ENCODE measurements around the gene MAGIX. TPM values are rescaled to one million over a fixed set of nuclear protein-coding genes. Genes with fewer than 3 reads are reported as not detected.

The MAGIX gene
- total RNA-seq, 3 donors from 2014 or later = 0.81 to 1.6 (median 0.84) TPM

GRCh38 chrX:49184294-49185281 is 22.0 kb downstream of the MAGIX start:
- Mint-ChIP-seq H3K36me3 (ENCODE audit: insufficient read depth) (peaks cover 13% of the 10 kb centered on the region), H3K27me3 (ENCODE audit: low read depth) (no peaks in the 10 kb centered on the region), H3K4me1 (ENCODE audit: low read depth) (peaks cover 6% of the 10 kb centered on the region), H3K9me3 (no peaks in the 10 kb centered on the region), H3K4me3 (peak overlapping the region; percentile 80)
- DNase-seq (no peak), ATAC-seq (peak; percentile 41 to 57)

- peak; percentile 9 to 12 for ATAC-seq
- Mint-ChIP-seq H3K36me3 (ENCODE audit: insufficient read depth) (peaks cover 3% of the 10 kb centered on the region), H3K27me3 (ENCODE audit: low read depth) (no peaks in the 10 kb centered on the region), H3K9me3 (no peaks in the 10 kb centered on the region), H3K4me1 (ENCODE audit: low read depth) (peaks cover 10% of the 10 kb centered on the region), H3K4me3 (peak within 1 kb of the TSS; percentile 80)
- peak; percentile 69 for DNase-seq
Observed at GRCh38 chrX:49186125-49187027, 23.8 kb downstream of the MAGIX start, which contains the start of gene PRICKLE3. PRICKLE3 (minus strand) TSS chrX:49186373; CDS start chrX:49186297, 76 bp downstream.

GRCh38 chrX:49187028-49187394 is 24.5 kb downstream of the MAGIX start:
- H3K9me3 Mint-ChIP-seq = no peaks in the 10 kb centered on the region
- H3K27me3 Mint-ChIP-seq (ENCODE audit: low read depth) = no peaks in the 10 kb centered on the region
- H3K4me3 Mint-ChIP-seq = peak overlapping the region; percentile 24
- ATAC-seq = no peak
- peaks cover 13% of the 10 kb centered on the region for H3K4me1 Mint-ChIP-seq (ENCODE audit: low read depth)
- no peak for DNase-seq
- peaks cover 3% of the 10 kb centered on the region for H3K36me3 Mint-ChIP-seq (ENCODE audit: insufficient read depth)

- no peaks in the 10 kb centered on the region for H3K27me3 Mint-ChIP-seq (ENCODE audit: low read depth)
- ATAC-seq (no peak), DNase-seq (no peak)
- H3K4me1 Mint-ChIP-seq (ENCODE audit: low read depth) = peaks cover 15% of the 10 kb centered on the region
- H3K9me3 Mint-ChIP-seq = no peaks in the 10 kb centered on the region
- H3K4me3 Mint-ChIP-seq = no peak overlapping the region
- no peaks in the 10 kb centered on the region for H3K36me3 Mint-ChIP-seq (ENCODE audit: insufficient read depth)
Observed at GRCh38 chrX:49187526-49187925, 25.0 kb downstream of the MAGIX start.

GRCh38 chrX:49188468-49189076 is 26.0 kb downstream of the MAGIX start:
- no peak for ATAC-seq
- no peaks in the 10 kb centered on the region for H3K36me3 Mint-ChIP-seq (ENCODE audit: insufficient read depth)
- H3K9me3 Mint-ChIP-seq = no peaks in the 10 kb centered on the region
- DNase-seq = no peak
- no peak overlapping the region for H3K4me3 Mint-ChIP-seq
- peaks cover 24% of the 10 kb centered on the region for H3K4me1 Mint-ChIP-seq (ENCODE audit: low read depth)
- no peaks in the 10 kb centered on the region for H3K27me3 Mint-ChIP-seq (ENCODE audit: low read depth)

DNA sequence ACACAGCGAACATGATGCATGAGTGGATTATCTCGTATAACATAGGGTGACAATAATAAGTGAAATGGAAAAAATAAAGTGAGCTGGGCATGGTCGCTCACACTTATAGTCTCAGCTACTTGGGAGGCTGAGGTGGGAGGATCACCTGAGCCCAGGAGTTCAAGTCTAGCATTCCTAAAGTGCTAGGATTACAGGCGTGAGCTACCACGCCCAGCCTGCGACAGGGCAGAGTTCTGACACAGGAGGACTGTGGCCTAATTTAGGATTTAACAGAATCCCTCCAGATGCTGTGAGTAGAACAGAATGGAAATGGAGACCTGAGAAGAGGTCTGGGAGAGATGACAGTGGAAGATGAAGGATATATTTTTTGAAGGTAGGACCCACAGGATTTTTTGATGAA is 27.0 kb downstream of the MAGIX start:
- Mint-ChIP-seq H3K9me3 (no peaks in the 10 kb centered on the region), H3K4me3 (peak overlapping the region; percentile 94), H3K36me3 (ENCODE audit: insufficient read depth) (no peaks in the 10 kb centered on the region), H3K4me1 (ENCODE audit: low read depth) (peaks cover 30% of the 10 kb centered on the region), H3K27me3 (ENCODE audit: low read depth) (no peaks in the 10 kb centered on the region)
- no peak for ATAC-seq
- no peak for DNase-seq

DNA sequence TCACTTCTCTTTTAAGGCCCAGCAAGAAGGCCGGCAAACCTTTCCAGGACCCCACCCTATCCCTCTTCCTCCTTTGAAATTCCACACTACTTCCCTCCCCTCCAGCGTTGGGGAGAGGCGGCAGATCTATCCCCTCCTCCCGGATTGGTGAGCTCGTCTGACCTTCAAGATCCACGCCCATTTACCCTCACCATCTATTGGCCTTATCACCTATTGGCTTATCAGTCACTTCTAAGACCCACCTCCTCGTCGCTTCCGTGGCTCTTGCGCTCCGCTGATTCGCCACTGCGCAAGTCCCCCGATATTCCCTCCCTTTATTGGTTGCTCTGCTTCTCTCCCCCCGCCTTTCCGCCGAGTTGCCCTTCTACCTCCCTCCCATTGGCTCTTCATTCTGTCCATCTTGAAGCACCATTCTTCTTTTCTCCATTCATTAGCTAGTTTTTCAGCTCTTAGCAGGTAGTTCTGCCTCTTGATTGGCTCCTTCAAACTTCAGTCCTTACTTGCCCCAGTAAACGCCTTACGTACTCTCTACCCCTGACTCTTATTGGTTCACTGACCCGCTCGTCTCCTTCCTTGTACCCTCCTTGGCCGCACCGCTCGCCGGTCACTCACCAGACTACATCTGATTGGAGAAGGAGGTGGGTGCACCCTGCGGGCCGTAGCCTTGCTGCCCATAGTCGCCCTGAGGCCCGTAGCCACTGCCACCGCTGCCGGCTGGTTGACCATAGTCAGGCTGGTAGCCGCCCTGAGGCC is 28.4 kb downstream of the MAGIX start:
- Mint-ChIP-seq H3K9me3 (no peaks in the 10 kb centered on the region), H3K36me3 (ENCODE audit: insufficient read depth) (peaks cover 2% of the 10 kb centered on the region), H3K4me1 (ENCODE audit: low read depth) (peaks cover 24% of the 10 kb centered on the region), H3K4me3 (peak overlapping the region; percentile 94), H3K27me3 (ENCODE audit: low read depth) (no peaks in the 10 kb centered on the region)
- DNase-seq (peak; percentile 76), ATAC-seq (peak; percentile 90 to 91)

GRCh38 chrX:49191574-49192011 is 29.0 kb downstream of the MAGIX start:
- peaks cover 24% of the 10 kb centered on the region for H3K4me1 Mint-ChIP-seq (ENCODE audit: low read depth)
- no peaks in the 10 kb centered on the region for H3K27me3 Mint-ChIP-seq (ENCODE audit: low read depth)
- ATAC-seq = peak; percentile 10 to 11
- H3K36me3 Mint-ChIP-seq (ENCODE audit: insufficient read depth) = peaks cover 2% of the 10 kb centered on the region
- DNase-seq = no peak
- H3K4me3 Mint-ChIP-seq = peak overlapping the region; percentile 94
- H3K9me3 Mint-ChIP-seq = no peaks in the 10 kb centered on the region

- Mint-ChIP-seq H3K36me3 (ENCODE audit: insufficient read depth) (peaks cover 2% of the 10 kb centered on the region), H3K27me3 (ENCODE audit: low read depth) (no peaks in the 10 kb centered on the region), H3K4me1 (ENCODE audit: low read depth) (peaks cover 24% of the 10 kb centered on the region), H3K4me3 (peak overlapping the region; percentile 60), H3K9me3 (no peaks in the 10 kb centered on the region)
- ATAC-seq (no peak), DNase-seq (no peak)
Observed at GRCh38 chrX:49192722-49193328, 30.3 kb downstream of the MAGIX start.

DNA sequence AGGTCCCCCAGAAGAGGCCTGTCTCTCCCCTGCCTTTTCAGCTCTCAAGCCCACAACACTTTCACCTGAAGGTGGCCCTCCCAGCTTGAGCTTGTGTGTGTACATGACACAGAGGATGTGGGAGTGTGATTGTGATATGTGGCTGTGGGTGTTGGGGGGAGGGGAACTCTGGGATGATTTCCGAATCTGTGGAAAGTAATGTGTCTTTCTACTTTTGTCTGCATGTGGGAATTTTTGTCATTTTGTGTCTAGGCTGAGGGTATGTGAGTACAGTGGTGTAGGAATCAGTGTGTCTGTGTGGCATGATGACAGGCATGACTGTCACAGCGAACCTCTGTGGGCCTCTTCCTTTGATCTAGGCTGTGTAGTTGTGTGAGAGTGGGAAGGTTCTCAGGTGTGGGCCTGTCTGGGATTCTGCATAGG is 31.0 kb downstream of the MAGIX start:
- Mint-ChIP-seq H3K36me3 (ENCODE audit: insufficient read depth) (peaks cover 2% of the 10 kb centered on the region), H3K9me3 (no peaks in the 10 kb centered on the region), H3K4me1 (ENCODE audit: low read depth) (peaks cover 30% of the 10 kb centered on the region), H3K4me3 (peak overlapping the region; percentile 37), H3K27me3 (ENCODE audit: low read depth) (no peaks in the 10 kb centered on the region)
- DNase-seq = no peak
- ATAC-seq = no peak

DNA sequence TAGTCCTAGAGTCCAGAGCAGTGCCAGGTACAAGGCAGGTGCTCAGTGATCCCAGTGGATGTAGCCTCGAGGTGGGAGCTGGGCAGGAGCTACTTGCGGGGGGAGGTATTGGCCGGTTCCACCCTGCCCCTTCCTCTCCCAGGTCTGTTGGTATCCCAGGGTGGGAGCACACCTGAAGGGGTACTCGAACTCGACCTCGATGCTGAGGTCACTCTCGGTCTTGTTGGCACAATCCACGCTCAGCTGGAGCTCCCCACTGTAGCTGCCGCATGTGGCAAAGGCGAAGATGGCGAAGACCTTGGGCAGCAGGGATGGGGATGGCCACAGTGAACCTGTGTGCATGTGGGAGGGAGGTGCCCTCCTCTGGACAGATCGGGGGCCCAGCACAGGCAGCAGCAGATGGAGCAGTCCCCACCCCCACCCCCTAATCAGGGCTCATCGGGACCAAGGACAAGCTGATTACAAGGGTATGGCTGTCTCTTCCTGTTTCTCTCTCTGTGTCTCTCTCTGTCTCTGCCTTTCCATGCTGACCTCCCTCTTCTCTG is 35.1 kb downstream of the MAGIX start:
- Mint-ChIP-seq H3K36me3 (ENCODE audit: insufficient read depth) (peaks cover 2% of the 10 kb centered on the region), H3K9me3 (no peaks in the 10 kb centered on the region), H3K4me3 (no peak overlapping the region), H3K27me3 (ENCODE audit: low read depth) (no peaks in the 10 kb centered on the region), H3K4me1 (ENCODE audit: low read depth) (peaks cover 30% of the 10 kb centered on the region)
- DNase-seq (no peak), ATAC-seq (no peak)

GRCh38 chrX:49198540-49199314 is 36.2 kb downstream of the MAGIX start:
- no peaks in the 10 kb centered on the region for H3K27me3 Mint-ChIP-seq (ENCODE audit: low read depth)
- no peak for ATAC-seq

More at GRCh38 chrX:49198540-49199314, 36.2 kb downstream of the MAGIX start:
- no peak for DNase-seq
- Mint-ChIP-seq H3K4me1 (ENCODE audit: low read depth) (peaks cover 21% of the 10 kb centered on the region), H3K36me3 (ENCODE audit: insufficient read depth) (peaks cover 2% of the 10 kb centered on the region), H3K4me3 (peak overlapping the region; percentile 52), H3K9me3 (no peaks in the 10 kb centered on the region)
